Activated gamma-delta T cell treated with Interleukin-2 at 50 U/mL for 16 hours (primary cell): ENCODE results near the gene SKI.

ENCODE experiments used
- DNase-seq: peaks from one replicate; pipeline ENCODE4 v3.0.0-alpha.2; 2020

The SKI gene

GRCh38 chr1:2210786-2211185 lies 17.3 kb upstream of the SKI start:
- no peak for DNase-seq

- no peak for DNase-seq
Observed at GRCh38 chr1:2212274-2212531, 15.9 kb upstream of the SKI start.

- no peak for DNase-seq
Observed at GRCh38 chr1:2212532-2213491, 15.3 kb upstream of the SKI start.

- DNase-seq = no peak
Observed at GRCh38 chr1:2213576-2214505, 14.3 kb upstream of the SKI start.

GRCh38 chr1:2214541-2215241 lies 13.4 kb upstream of the SKI start:
- no peak for DNase-seq

GRCh38 chr1:2215329-2215728 lies 12.8 kb upstream of the SKI start:
- no peak for DNase-seq

- no peak for DNase-seq
Observed at GRCh38 chr1:2215909-2216766, 12.0 kb upstream of the SKI start.

- no peak for DNase-seq
Observed at GRCh38 chr1:2216767-2217058, 11.4 kb upstream of the SKI start.

- no peak for DNase-seq
Observed at GRCh38 chr1:2221271-2221670, 6.8 kb upstream of the SKI start.

GRCh38 chr1:2224170-2224584 lies 3.9 kb upstream of the SKI start:
- DNase-seq = no peak

- DNase-seq = no peak
Observed at GRCh38 chr1:2224631-2225428, 3.3 kb upstream of the SKI start.

- DNase-seq = no peak
Observed at GRCh38 chr1:2226525-2227345, 1.4 kb upstream of the SKI start.

- DNase-seq = peak; percentile 92
Observed at GRCh38 chr1:2227346-2228156, 568 bp upstream of the SKI start.

GRCh38 chr1:2228694-2229036 lies 546 bp downstream of the SKI start:
- no peak for DNase-seq

GRCh38 chr1:2229037-2229864 lies 1.1 kb downstream of the SKI start:
- peak; percentile 55 for DNase-seq

GRCh38 chr1:2229911-2230731 lies 2.0 kb downstream of the SKI start:
- no peak for DNase-seq

GRCh38 chr1:2230781-2231531 lies 2.8 kb downstream of the SKI start:
- peak; percentile 69 for DNase-seq
